ENCODE measurements around the gene DAP. TPM values are rescaled to one million over a fixed set of nuclear protein-coding genes. Genes with fewer than 3 reads are reported as not detected.

Gene DAP, protein sequence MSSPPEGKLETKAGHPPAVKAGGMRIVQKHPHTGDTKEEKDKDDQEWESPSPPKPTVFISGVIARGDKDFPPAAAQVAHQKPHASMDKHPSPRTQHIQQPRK
- total RNA-seq (10 to 100 TPM; 25.7 to 38.5 (median 27.1) TPM), polyA plus RNA-seq (100 to 1,000 TPM in 2 of 3 donors, 10 to 100 TPM in 1; 78.5 to 131 (median 111) TPM)

DNA sequence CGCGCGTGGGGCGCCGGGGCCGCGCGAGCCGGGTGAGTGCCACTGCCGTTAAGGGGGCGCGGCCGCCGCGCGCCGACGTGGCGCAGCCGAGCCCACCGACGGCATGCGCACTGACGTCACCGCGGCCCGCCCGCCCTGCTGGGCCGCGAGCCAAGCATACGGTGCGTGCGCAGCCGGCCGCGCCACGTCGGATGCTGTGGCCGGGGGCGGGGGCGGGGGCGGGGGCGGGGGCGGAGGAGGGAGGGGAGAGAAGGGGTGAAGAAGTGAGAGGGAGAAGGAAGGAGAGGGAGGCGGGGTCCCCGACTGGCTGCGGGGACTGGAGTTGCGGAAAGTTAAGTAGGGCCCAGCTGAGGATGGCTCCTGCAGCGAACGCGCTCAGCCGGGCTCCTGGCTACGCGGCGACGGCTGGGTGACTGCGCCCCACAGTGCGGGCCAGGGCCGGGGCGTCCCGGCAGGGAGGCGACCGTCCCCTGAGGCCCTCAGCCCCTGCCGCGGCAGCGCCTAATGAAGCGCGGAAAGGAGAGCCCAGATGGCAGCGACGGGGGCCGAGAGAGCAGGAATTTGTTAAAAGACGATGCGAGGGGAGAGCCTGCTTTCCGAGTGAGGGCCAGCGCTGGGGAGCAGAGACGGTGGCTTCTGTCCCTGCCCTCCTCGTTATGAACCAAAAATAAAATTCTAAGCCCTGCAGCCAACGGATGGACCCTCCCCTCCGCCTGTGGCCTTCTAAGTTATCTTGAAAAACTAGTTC, at the start of gene DAP:
Gene DAP, minus strand, starts transcription at position 50 of the 748 bp plus-strand sequence. CDS start 166 bp downstream, outside the sequence.
- Histone ChIP-seq H3K27ac (peak within 1 kb of the TSS; percentile 91 to 98 (median 95)), H3K9me3 (no peaks in the 10 kb centered on the region), H3K4me1 (peaks cover 0 to 40% (median 30%) of the 10 kb centered on the region in 4 donors), H3K27me3 (no peaks in the 10 kb centered on the region), H3K4me3 (peak within 1 kb of the TSS; percentile 69 to 90 (median 83)), H3K36me3 (no peaks in the 10 kb centered on the region)
- peak; percentile 59 to 71 (median 65) for TF ChIP-seq POLR2AphosphoS5 (IDR thresholded peaks at IDR 0.05)
- TF ChIP-seq EP300 (IDR thresholded peaks at IDR 0.05), result no peak
- peak in 1 of 2 donors; percentile 30 for TF ChIP-seq POLR2A (IDR thresholded peaks at IDR 0.05)
- TF ChIP-seq, protein P1, sequence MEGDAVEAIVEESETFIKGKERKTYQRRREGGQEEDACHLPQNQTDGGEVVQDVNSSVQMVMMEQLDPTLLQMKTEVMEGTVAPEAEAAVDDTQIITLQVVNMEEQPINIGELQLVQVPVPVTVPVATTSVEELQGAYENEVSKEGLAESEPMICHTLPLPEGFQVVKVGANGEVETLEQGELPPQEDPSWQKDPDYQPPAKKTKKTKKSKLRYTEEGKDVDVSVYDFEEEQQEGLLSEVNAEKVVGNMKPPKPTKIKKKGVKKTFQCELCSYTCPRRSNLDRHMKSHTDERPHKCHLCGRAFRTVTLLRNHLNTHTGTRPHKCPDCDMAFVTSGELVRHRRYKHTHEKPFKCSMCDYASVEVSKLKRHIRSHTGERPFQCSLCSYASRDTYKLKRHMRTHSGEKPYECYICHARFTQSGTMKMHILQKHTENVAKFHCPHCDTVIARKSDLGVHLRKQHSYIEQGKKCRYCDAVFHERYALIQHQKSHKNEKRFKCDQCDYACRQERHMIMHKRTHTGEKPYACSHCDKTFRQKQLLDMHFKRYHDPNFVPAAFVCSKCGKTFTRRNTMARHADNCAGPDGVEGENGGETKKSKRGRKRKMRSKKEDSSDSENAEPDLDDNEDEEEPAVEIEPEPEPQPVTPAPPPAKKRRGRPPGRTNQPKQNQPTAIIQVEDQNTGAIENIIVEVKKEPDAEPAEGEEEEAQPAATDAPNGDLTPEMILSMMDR (IDR thresholded peaks at IDR 0.05), result no peak
- WGBS, 2 donors, result 1% methylated on average over 78 to 79 of the region's 79 CpGs
- intact Hi-C loops (cut with DNase I), result loop anchor here (5.0 to 10.0 kb wide), 2 partner anchors 59 to 507 kb away; partner anchors contain the start of gene CCT5
- peak; percentile 91 for DNase-seq

DNA sequence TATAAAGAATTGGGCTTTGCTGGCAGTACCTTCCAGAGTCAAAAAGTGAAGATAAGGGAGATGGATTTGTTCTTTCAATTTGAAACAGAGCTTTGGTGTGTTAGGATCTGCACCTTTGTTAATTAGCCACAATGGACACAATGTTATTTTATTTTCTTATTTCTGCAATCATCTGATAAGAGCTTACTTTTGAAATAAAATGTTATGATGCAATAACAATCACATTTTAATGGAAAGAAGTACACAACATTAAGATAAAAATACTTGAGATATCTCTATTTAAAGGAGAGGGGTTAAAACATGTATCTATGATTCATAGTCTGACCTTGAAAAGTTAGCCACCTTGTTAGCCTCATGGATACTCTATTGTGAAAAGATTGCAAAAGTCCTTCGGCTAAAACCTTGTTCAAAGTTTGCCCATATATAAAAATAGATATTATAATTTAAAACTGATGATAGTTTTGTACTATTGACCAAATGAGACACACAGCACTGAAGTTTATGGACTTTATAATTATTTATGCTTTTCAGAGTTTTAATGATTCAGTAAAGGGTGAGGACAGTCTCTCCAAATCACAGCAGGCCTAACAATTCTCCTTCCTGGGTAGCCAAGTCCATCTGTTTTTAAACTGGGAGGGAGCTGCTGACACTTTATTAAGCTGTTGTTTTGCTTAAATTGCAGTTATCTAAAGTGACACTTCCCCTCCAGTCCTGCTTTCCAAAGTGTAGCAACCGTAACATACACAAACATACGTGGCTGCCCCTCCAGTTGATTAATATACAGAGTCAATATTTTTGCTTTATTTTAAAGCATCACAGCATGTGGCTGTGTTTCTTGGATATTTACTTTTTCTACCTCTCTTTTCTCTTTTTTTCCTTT, 47.6 kb upstream of the DAP start:
- 65 to 72% methylated on average over 3 of the region's 3 CpGs for WGBS, 2 donors
- Histone ChIP-seq H3K9me3 (peaks cover 0 to 3% (median 0%) of the 10 kb centered on the region in 4 donors), H3K4me3 (no peak overlapping the region), H3K27me3 (no peaks in the 10 kb centered on the region), H3K4me1 (no peaks in the 10 kb centered on the region), H3K36me3 (no peaks in the 10 kb centered on the region), H3K27ac (no peak overlapping the region)
- intact Hi-C loops (cut with DNase I), result no loop called here
- no peak for TF ChIP-seq EP300 (IDR thresholded peaks at IDR 0.05)
- no peak for TF ChIP-seq POLR2AphosphoS5 (IDR thresholded peaks at IDR 0.05)
- TF ChIP-seq POLR2A (IDR thresholded peaks at IDR 0.05), result no peak
- TF ChIP-seq, protein P1 (IDR thresholded peaks at IDR 0.05), result no peak
- DNase-seq, result no peak

DNA sequence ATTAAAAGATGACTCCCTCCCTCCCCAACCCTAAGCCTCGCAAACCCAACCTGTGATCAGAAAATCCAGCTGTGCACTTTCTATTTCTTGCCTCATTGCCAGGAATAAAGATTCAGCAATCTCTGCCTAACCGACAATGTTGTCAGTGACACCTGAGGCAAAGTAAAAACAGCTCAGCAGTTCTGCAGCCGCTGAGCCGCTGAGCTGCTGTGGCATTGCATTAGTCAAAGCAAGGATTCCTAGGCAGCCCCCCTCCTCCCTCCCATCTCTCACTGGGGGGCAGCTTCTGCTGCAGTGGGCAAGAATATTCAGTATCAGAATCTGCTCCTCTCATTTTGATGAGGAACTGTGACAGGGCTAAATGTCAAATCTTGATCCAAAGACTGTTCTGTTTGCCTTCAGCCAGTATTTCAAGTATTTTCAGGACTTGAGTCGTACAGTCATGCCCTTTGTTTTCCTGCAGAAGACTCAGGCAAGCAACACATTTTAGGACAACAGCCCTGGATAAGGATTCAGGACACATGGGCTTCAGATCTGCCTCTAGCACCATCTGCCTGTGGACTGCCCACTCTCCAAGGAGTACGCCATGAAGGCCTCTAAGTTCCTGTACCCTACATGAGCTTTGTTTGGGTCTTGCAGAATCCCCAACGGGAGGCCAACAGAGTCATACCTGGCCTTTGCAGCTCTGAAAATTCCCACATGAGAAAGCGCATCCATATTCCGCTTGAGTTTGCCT, 41.1 kb upstream of the DAP start:
- TF ChIP-seq, protein P1 (IDR thresholded peaks at IDR 0.05), result no peak
- TF ChIP-seq POLR2AphosphoS5 (IDR thresholded peaks at IDR 0.05) (no peak), POLR2A (IDR thresholded peaks at IDR 0.05) (no peak), EP300 (IDR thresholded peaks at IDR 0.05) (no peak)
- 71 to 79% methylated on average over 9 of the region's 9 CpGs for WGBS, 2 donors
- peaks cover 0 to 3% (median 0%) of the 10 kb centered on the region in 4 donors for H3K9me3 ChIP-seq
- intact Hi-C loops (cut with DNase I), result no loop called here
- no peaks in the 10 kb centered on the region for H3K36me3 ChIP-seq
- no peak overlapping the region for H3K27ac ChIP-seq
- no peaks in the 10 kb centered on the region for H3K27me3 ChIP-seq
- H3K4me1 ChIP-seq, result no peaks in the 10 kb centered on the region
- H3K4me3 ChIP-seq, result no peak overlapping the region
- no peak for DNase-seq

DNA sequence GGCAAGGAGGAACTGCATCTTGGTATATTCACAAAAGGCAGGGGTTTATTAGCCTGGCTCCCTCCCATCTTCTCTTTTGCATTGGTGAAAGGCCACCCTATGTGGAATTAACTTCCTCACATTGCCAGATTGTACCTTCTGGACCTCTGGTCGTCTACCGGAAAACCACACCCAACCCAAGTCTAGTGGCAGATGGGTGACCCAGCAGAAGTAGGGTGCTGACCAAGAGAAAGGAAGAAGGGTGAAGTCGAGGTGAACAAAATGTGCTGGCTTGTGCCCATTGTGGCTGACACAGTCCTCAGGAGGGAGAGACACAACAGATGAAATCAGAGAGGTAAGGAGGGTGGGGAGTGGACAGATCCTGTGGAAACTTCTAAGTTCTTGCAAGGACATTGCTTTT, 39.8 kb upstream of the DAP start:
- H3K36me3 ChIP-seq, result no peaks in the 10 kb centered on the region
- DNase-seq, result no peak
- H3K4me1 ChIP-seq, result no peaks in the 10 kb centered on the region
- H3K27ac ChIP-seq, result no peak overlapping the region
- H3K4me3 ChIP-seq, result no peak overlapping the region
- H3K27me3 ChIP-seq, result no peaks in the 10 kb centered on the region
- TF ChIP-seq, protein P1 (IDR thresholded peaks at IDR 0.05), result no peak
- TF ChIP-seq POLR2AphosphoS5 (IDR thresholded peaks at IDR 0.05) (no peak), EP300 (IDR thresholded peaks at IDR 0.05) (no peak), POLR2A (IDR thresholded peaks at IDR 0.05) (no peak)
- peaks cover 0 to 3% (median 0%) of the 10 kb centered on the region in 4 donors for H3K9me3 ChIP-seq
- intact Hi-C loops (cut with DNase I), result no loop called here
- WGBS, 2 donors, result 61 to 81% methylated on average over 3 of the region's 3 CpGs
